ENCODE measurements around the gene C3orf33. TPM values are rescaled to one million over a fixed set of nuclear protein-coding genes. Genes with fewer than 3 reads are reported as not detected.

C3orf33 gene
- total and polyA plus RNA-seq, 2 experiments from 2014 or later = 3.5 to 4.7 TPM

Other genes with a start within 250 kb of the C3orf33 start
- 24.4 and 25.3 TPM in 2 replicates for gene PLCH1, start 61.2 kb downstream of the C3orf33 start, total RNA-seq (2014; rRNA removed; shearing (Covaris generic))
- gene PLCH1, start 61.2 kb downstream of the C3orf33 start, polyA plus RNA-seq (2016; fragmentation: Nextera tagmentation; extraction: Ambion mirVana) = 7.1 and 8.1 TPM in 2 replicates
- 33.5 and 41.0 TPM in 2 replicates for gene SLC33A1, start 48.1 kb upstream of the C3orf33 start, total RNA-seq (2014; rRNA removed; shearing (Covaris generic))
- 9.9 and 12.5 TPM in 2 replicates for gene SLC33A1, start 48.1 kb upstream of the C3orf33 start, polyA plus RNA-seq (2016; fragmentation: Nextera tagmentation; extraction: Ambion mirVana)
- 145 and 191 TPM in 2 replicates for gene GMPS, start 64.4 kb upstream of the C3orf33 start, total RNA-seq (2014; rRNA removed; shearing (Covaris generic))
- gene GMPS, start 64.4 kb upstream of the C3orf33 start, polyA plus RNA-seq (2016; fragmentation: Nextera tagmentation; extraction: Ambion mirVana) = 61.9 and 72.0 TPM in 2 replicates

Data from GM23338 (cell line).